GM18520 (cell line): ENCODE results near the gene LDLRAD4.

Experiments
- ATAC-seq: cut with Tn5 transposase; IDR thresholded peaks from one replicate; pipeline ENCODE4 v1.9.1; 2021; ENCODE audit not compliant: unreplicated experiment

Gene LDLRAD4

DNA sequence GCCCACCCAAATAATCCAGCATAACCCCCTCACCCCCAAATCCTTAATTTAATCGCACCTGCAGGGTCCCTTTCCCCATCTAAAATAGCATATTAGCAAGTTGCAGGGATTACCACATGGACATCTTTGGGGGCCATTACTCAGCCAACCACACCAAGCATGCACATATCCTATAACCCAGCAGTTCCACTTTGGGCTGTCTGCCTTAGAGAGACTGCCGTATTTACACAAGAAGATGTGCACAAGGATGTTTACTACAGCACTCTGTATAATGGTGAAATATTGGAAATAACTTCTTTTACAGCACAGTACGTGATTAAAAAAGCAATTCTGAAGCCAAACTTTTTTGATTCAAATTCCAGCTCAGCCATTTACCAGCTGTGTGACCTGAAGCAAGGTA lies 17.3 kb upstream of the LDLRAD4 start:
- ATAC-seq = no peak

DNA sequence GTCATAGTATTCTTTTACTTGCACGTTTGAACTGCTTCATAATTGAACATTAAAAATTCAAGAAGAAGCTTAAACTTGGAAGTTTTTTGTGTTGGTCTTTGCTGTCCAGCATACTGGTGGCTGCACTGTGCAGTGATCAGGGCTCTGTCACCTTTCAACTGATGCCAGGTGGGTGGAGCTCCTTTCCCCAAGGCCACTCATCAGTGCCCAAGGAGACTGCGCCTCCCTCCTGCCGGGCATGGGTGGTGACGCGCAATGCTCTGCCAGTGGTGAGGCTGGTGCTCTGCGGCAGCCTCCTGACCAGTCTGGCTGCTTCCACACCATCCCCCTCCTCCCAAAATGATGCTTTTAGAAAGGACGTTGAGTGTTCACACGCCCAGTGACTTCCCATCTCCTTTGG lies 16.0 kb upstream of the LDLRAD4 start:
- no peak for ATAC-seq

DNA sequence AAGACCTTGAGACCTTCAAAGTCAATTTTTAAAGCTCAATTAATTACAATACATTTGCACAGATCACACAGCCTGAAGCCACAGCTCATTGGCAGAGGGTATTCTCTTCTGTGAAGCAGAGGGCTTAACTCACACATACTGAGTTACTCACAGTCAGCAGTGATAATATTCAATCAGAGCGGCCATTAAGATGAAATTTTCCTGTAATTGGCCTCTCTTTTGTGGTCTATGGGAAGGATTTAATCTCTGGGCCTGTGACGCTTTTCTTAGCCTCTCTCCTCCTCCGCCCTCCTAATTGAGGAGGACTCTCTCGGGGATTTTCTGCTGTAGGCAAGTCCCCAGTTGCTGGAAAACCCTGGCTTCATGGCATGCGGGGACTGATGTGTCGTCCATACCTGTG lies 12.3 kb upstream of the LDLRAD4 start:
- ATAC-seq = no peak

- no peak for ATAC-seq
These were observed 11.3 kb upstream of the LDLRAD4 start for GRCh38 chr18:13207294-13207693.

DNA sequence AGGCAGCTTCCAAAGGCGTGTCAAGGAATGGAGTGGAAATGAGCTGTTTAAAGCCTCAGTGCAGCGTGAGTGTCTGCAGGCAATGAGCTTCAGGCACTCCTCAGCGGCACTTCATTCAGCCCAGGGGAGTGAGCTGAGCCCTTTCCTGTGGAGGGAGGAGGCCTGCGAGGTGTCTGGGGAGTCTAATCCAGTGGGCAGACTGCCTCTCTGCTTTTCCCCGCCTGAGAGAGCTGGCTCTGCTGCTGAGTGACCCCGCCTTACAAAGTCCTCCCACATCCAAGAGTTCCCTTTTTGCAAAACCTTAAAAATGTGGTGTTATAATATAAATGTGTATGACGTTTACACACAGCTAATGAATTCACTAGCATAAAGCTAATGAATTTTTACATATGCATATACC lies 7.0 kb upstream of the LDLRAD4 start:
- ATAC-seq = no peak

- ATAC-seq = no peak
These were observed 5.3 kb upstream of the LDLRAD4 start for GRCh38 chr18:13213036-13213795.

- ATAC-seq = no peak
These were observed 4.0 kb upstream of the LDLRAD4 start for GRCh38 chr18:13214609-13215008.

DNA sequence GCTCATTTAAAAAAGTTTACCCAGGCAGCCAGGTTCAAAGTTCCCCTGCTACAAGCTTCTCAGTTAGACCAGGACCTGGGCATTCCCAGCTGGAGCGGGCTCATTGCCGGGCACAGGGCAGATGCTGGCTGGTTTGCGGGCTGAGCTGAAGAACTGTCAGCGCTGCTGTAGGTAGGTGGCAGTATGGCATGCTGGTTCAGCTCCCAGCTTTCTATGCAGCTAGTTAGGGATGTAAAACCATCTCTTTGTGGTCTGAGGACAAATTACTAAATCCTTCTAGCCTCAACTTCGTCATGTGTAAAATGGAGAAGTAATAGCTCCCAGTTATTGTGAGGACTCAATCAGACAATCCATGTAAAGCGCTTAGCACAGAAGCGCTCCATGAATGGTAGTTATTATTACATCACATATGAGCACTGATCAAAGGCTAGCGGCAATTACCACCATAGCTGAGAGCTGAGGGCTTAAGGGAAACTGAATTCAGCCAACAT lies 2.4 kb upstream of the LDLRAD4 start:
- ATAC-seq = no peak

DNA sequence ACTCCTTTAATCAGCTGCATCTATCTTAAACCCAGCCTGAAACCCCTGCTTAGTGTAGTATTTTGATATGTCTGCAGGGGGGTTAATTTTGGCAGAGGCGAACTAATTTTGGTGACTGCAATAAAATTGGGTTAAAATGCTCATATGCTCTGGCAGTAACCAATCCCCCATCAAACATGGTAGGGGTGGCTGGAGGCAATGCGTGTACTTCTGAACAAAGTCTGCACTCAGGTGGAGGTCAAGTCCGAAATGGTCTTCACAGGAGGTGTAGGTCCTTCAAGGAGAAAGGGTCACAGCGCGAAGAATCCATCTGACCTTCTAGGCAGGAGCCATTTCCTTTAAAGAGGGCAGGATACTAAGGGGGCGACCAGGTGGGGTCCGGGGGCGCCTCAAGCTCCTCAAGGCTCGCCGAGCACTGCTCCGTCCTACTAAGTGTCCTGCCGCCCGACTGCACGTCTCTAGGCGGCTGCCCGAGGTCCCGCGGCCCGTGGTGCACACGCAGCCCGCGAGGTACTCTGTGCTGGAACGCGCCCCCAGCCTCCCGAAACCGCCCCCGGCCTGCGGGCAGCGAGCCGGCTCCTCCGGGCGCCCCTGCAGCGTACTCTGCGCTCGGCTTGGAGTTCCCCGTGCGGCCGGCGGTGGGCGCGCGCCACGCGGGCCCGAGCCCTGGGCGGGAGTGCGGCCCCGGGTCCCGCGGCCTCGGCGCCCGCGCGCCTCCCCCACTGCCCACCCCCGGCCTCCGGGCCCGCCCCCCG lies 1.7 kb upstream of the LDLRAD4 start:
- ATAC-seq = no peak

- ATAC-seq = no peak
These were observed 1.0 kb upstream of the LDLRAD4 start for GRCh38 chr18:13217466-13217961.

GRCh38 chr18:13217971-13218367 lies 591 bp upstream of the LDLRAD4 start:
- ATAC-seq = no peak

DNA sequence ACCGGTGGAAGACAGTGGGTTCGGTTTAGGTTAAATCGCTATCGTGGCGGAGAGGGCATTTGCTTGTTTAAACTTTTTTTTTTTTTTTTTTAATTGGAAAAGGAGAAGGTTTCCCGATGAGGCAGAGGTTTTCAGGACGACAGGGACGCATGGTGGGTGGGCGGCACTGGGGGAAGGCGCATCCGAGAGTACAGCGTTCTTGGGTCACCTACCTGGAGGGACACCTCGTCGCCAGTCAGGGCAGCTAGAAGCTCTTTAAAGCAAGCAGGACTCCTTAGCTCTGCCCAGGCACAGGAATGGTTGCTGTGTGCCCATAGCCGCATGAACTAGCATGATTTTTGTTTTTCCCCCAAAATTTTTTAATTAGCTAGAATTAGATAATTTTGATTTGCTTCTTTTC lies 437 bp downstream of the LDLRAD4 start:
- ATAC-seq = no peak

- no peak for ATAC-seq
These were observed 1.1 kb downstream of the LDLRAD4 start for GRCh38 chr18:13219593-13220159.

DNA sequence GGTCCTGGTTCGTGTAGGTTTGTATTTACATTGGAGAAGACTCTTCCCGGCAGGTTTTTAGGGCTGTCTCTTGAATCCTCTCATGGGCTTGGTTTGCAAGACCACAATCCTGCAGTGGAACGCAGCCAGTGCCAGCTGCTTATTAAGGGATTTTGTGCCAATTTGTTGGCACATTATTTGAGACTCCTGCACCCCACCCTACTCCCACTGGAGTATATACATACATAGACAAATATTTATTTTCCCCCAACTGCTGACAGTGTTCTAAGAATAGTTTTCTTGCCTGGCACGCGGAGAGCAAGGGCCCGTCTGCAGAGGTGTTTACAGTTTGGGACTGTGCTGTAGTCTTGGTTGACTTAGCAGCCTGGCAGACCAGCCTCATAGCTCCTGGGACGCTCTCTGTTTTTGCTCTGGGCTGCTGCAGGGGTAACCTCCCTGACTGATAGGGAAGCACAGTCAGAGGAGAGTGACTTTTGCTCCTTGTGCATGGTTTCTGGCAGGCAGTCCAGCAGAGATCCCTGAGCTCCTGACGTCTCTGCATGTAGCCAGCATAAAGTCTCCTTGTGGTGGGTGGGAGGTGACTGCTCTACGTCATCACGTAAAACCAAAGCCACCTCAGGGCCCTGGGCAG lies 1.9 kb downstream of the LDLRAD4 start:
- no peak for ATAC-seq

DNA sequence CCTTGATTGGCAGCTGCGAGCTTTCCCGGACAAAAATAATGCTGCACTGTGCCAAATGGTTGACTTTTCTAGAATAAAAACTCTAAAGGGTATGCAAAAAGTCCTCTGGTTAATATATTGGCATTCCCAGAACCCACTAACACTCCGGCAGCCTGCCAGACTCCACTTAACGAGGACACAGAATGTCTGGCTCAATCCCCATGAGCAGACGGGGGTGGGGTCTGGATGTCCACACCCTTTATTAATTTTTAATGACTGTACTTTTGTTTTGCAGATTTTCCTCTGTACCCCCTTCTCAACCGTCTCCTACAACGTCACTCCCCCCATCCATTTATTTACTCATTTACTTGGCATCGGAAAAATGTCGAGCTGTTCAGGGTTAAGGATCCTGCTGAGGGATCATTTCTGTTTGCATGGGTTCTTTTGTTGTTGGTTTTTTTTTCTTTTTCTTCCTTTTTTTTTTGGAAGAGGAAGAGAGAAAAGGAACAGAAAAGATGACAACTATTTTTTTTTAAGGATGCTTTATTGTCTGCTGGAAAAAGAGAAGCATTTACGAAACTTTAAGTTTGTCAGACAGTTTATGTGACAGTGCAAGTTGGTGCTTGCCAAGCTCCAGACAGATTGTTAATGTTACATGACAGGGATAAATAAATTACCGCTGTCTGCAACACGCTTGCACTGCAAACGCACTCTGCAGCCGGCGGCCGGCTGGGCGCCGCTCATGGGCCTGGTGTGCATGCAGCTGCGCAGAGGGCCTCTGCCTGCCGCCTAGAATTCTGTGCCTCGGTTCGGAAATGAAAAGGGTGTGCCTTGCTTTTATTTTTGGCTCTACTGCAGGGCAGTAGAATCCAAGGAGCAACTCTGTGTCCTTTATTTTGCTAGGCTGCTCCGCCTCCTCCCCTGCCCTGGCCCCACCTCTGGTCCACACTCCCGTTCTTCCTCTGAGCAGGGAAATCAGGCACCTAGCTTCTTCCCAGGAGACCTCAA lies 3.6 kb downstream of the LDLRAD4 start:
- ATAC-seq = no peak

DNA sequence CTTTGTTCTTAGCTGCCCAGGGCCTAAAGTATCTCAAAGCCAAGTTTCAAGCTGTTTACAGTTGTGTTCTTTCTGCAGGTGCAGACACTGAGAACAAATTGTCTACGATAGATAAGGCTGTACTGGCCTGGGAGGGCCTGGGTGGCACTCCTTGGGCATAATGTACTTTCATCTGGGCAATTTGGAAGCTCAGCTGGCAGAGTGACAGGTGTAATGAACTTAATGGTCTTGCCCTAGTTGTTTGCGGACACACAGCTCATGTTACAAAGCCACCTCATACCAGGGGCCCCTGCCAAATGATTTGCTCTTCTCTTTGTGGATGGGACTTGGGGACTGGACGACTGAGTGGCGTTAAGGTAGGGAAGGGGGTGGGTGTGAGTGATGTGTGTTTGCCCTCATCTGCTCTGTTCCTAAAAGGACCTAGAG lies 4.3 kb downstream of the LDLRAD4 start:
- no peak for ATAC-seq

DNA sequence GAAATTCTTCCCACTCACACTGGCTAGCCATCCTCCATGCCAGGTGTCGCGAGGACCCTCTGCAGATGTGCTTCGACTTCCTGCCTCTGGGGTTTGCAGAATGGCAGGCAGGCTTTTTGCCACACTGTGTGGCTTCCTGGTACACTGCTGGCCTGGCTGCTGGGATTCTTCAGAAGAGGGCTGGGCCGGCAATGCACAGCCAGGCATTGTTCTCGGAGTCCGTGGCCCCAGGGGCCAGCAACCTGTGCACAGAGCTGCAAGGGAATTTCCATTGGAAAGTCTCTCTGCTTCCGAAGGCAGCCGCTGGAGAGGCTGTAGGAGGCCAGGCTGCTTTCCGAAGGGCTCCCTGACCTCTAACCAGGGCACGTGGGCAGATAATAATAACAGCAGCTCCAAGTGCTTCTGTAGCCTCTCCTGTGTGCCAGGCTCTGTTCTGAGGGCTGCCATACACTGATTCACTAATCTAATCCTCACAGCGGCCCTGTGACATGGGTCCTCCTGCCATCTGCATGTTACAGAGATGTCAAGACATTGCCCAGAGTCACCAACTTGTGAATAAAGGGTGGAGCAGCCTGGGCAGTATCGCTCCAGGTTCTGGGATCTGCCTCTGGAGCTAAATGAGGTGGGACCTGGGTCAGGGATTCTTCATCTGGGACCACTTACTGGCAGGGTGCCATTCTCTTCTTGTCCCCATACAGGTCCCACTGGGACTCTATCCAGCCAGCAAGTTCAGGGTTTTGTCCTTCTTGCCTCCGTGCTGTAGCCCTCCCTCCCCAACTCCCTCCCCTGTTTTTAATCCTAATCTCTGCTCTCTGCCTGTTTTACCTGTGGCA lies 5.0 kb downstream of the LDLRAD4 start:
- no peak for ATAC-seq

GRCh38 chr18:13225261-13225660 lies 6.7 kb downstream of the LDLRAD4 start:
- ATAC-seq = no peak

DNA sequence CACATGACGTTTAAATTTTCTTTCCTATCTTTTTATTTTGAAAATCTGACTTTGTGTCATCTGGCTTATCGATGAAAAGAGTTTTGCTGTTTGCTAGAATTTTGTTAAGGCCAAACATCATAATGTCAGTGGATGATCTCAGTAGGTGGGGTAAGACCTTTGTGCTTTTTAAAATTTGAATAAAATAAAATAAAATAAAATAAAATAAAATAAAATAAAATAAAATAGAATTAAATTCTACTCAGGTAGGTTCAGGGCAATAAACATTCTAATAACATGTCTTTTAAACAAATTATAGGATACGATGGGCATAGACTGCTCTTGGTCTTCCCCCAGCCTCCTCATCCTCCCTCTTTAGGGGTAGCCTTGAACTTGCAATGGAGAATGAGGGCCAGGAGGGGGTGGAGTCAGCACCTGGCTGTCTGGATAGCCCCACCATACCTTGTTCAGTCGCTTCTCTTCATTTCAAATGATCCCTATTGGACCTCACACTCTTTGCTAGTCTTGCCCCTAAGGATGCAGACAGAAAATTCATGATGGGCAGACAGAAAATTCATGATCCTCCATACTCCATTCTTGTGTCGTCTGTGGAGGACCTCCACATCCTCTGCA lies 8.1 kb downstream of the LDLRAD4 start:
- no peak for ATAC-seq
